ENCODE results near the gene GHR.

The GHR gene

GRCh38 chr5:42612750-42613366 is 189.6 kb downstream of the GHR start:
- H3K27me3 ChIP-seq (ENCODE audit: insufficient read depth, low read length, poor library complexity): no peaks in the 10 kb centered on the region
- H3K4ac ChIP-seq (ENCODE audit: low read depth, low read length): no peak overlapping the region
- H3K4me2 ChIP-seq (ENCODE audit: low read length): no peak overlapping the region
- H4K8ac ChIP-seq (ENCODE audit: low read depth, low read length): no peak overlapping the region
- DNase-seq: no peak
- no peak overlapping the region for H3K27ac ChIP-seq (ENCODE audit: low read depth, low read length)
- no peak overlapping the region for H3K56ac ChIP-seq (ENCODE audit: low read length)
- H3K9ac ChIP-seq (ENCODE audit: low read length): no peak overlapping the region
- no peak overlapping the region for H2AK5ac ChIP-seq (ENCODE audit: low read length)
- H3K4me3 ChIP-seq (ENCODE audit: low read length): no peak overlapping the region
- no peaks in the 10 kb centered on the region for H3K79me1 ChIP-seq (ENCODE audit: low read length)
- no peak overlapping the region for H3K18ac ChIP-seq (ENCODE audit: low read length)
- H2BK5ac ChIP-seq (ENCODE audit: low read length): no peak overlapping the region
- no peak overlapping the region for H4K5ac ChIP-seq (ENCODE audit: low read length)
- H3K36me3 ChIP-seq (ENCODE audit: control insufficient read depth, insufficient read depth, low read length): no peaks in the 10 kb centered on the region
- H2BK15ac ChIP-seq (replicated peaks; ENCODE audit: low read depth): no peak overlapping the region
- no peak overlapping the region for H3K23ac ChIP-seq (ENCODE audit: low read length)
- H3K79me2 ChIP-seq (ENCODE audit: control insufficient read depth, insufficient read depth, low read length): no peaks in the 10 kb centered on the region
- no CpG with 5 or more reads among the region's 3 CpGs for WGBS (ENCODE audit: extremely low coverage, insufficient coverage, low lambda C conversion rate)
- no peaks in the 10 kb centered on the region for H3K4me1 ChIP-seq (ENCODE audit: control insufficient read depth, low read depth, low read length)
- H2BK120ac ChIP-seq (ENCODE audit: low read depth, low read length): no peak overlapping the region

- Histone ChIP-seq H4K8ac (ENCODE audit: low read depth, low read length) (no peak overlapping the region), H2AK5ac (ENCODE audit: low read length) (no peak overlapping the region), H4K5ac (ENCODE audit: low read length) (no peak overlapping the region), H3K9ac (ENCODE audit: low read length) (no peak overlapping the region), H3K79me1 (ENCODE audit: low read length) (no peaks in the 10 kb centered on the region), H3K27me3 (ENCODE audit: insufficient read depth, low read length, poor library complexity) (no peaks in the 10 kb centered on the region), H2BK5ac (ENCODE audit: low read length) (no peak overlapping the region), H3K36me3 (ENCODE audit: control insufficient read depth, insufficient read depth, low read length) (no peaks in the 10 kb centered on the region), H3K4me3 (ENCODE audit: low read length) (no peak overlapping the region), H3K27ac (ENCODE audit: low read depth, low read length) (no peak overlapping the region), H3K4ac (ENCODE audit: low read depth, low read length) (no peak overlapping the region), H3K79me2 (ENCODE audit: control insufficient read depth, insufficient read depth, low read length) (no peaks in the 10 kb centered on the region), H3K23ac (ENCODE audit: low read length) (no peak overlapping the region), H3K4me2 (ENCODE audit: low read length) (no peak overlapping the region), H2BK15ac (replicated peaks; ENCODE audit: low read depth) (no peak overlapping the region), H3K4me1 (ENCODE audit: control insufficient read depth, low read depth, low read length) (no peaks in the 10 kb centered on the region), H3K18ac (ENCODE audit: low read length) (no peak overlapping the region), H2BK120ac (ENCODE audit: low read depth, low read length) (no peak overlapping the region), H3K56ac (ENCODE audit: low read length) (no peak overlapping the region)
- no peak for DNase-seq
These were observed 191.3 kb downstream of the GHR start for GRCh38 chr5:42614509-42614908.

GRCh38 chr5:42620579-42621216 is 197.5 kb downstream of the GHR start:
- Histone ChIP-seq H2BK5ac (ENCODE audit: low read length) (no peak overlapping the region), H2BK120ac (ENCODE audit: low read depth, low read length) (no peak overlapping the region), H3K56ac (ENCODE audit: low read length) (peak overlapping the region; percentile 2), H3K27ac (ENCODE audit: low read depth, low read length) (peak overlapping the region; percentile 49), H3K4me1 (ENCODE audit: control insufficient read depth, low read depth, low read length) (peaks cover 4% of the 10 kb centered on the region), H3K23ac (ENCODE audit: low read length) (no peak overlapping the region), H3K27me3 (ENCODE audit: insufficient read depth, low read length, poor library complexity) (no peaks in the 10 kb centered on the region), H3K9ac (ENCODE audit: low read length) (no peak overlapping the region), H3K4me2 (ENCODE audit: low read length) (no peak overlapping the region), H2BK15ac (replicated peaks; ENCODE audit: low read depth) (no peak overlapping the region), H3K79me2 (ENCODE audit: control insufficient read depth, insufficient read depth, low read length) (no peaks in the 10 kb centered on the region), H3K18ac (ENCODE audit: low read length) (no peak overlapping the region), H2AK5ac (ENCODE audit: low read length) (no peak overlapping the region), H3K36me3 (ENCODE audit: control insufficient read depth, insufficient read depth, low read length) (no peaks in the 10 kb centered on the region), H4K8ac (ENCODE audit: low read depth, low read length) (no peak overlapping the region), H3K79me1 (ENCODE audit: low read length) (no peaks in the 10 kb centered on the region), H4K5ac (ENCODE audit: low read length) (no peak overlapping the region), H3K4ac (ENCODE audit: low read depth, low read length) (no peak overlapping the region), H3K4me3 (ENCODE audit: low read length) (no peak overlapping the region)
- peak; percentile 54 for DNase-seq
- no CpG with 5 or more reads among the region's 4 CpGs for WGBS (ENCODE audit: extremely low coverage, insufficient coverage, low lambda C conversion rate)

GRCh38 chr5:42621242-42621641 is 198.0 kb downstream of the GHR start:
- Histone ChIP-seq H3K79me2 (ENCODE audit: control insufficient read depth, insufficient read depth, low read length) (no peaks in the 10 kb centered on the region), H2BK15ac (replicated peaks; ENCODE audit: low read depth) (no peak overlapping the region), H3K4me2 (ENCODE audit: low read length) (no peak overlapping the region), H3K56ac (ENCODE audit: low read length) (peak overlapping the region; percentile 2), H3K23ac (ENCODE audit: low read length) (no peak overlapping the region), H2BK5ac (ENCODE audit: low read length) (peak overlapping the region; percentile 81), H4K8ac (ENCODE audit: low read depth, low read length) (no peak overlapping the region), H3K27ac (ENCODE audit: low read depth, low read length) (peak overlapping the region; percentile 49), H3K27me3 (ENCODE audit: insufficient read depth, low read length, poor library complexity) (no peaks in the 10 kb centered on the region), H3K36me3 (ENCODE audit: control insufficient read depth, insufficient read depth, low read length) (no peaks in the 10 kb centered on the region), H3K79me1 (ENCODE audit: low read length) (no peaks in the 10 kb centered on the region), H3K4me3 (ENCODE audit: low read length) (no peak overlapping the region), H3K9ac (ENCODE audit: low read length) (no peak overlapping the region), H3K4me1 (ENCODE audit: control insufficient read depth, low read depth, low read length) (peaks cover 7% of the 10 kb centered on the region), H3K18ac (ENCODE audit: low read length) (no peak overlapping the region), H4K5ac (ENCODE audit: low read length) (no peak overlapping the region), H3K4ac (ENCODE audit: low read depth, low read length) (no peak overlapping the region), H2AK5ac (ENCODE audit: low read length) (no peak overlapping the region), H2BK120ac (ENCODE audit: low read depth, low read length) (no peak overlapping the region)
- no peak for DNase-seq
- no CpG with 5 or more reads among the region's 3 CpGs for WGBS (ENCODE audit: extremely low coverage, insufficient coverage, low lambda C conversion rate)

GRCh38 chr5:42621662-42622061 is 198.4 kb downstream of the GHR start:
- H3K79me1 ChIP-seq (ENCODE audit: low read length): no peaks in the 10 kb centered on the region
- H3K27ac ChIP-seq (ENCODE audit: low read depth, low read length): no peak overlapping the region
- DNase-seq: no peak
- no peaks in the 10 kb centered on the region for H3K79me2 ChIP-seq (ENCODE audit: control insufficient read depth, insufficient read depth, low read length)
- H3K36me3 ChIP-seq (ENCODE audit: control insufficient read depth, insufficient read depth, low read length): no peaks in the 10 kb centered on the region
- no peak overlapping the region for H4K5ac ChIP-seq (ENCODE audit: low read length)
- H3K56ac ChIP-seq (ENCODE audit: low read length): no peak overlapping the region
- no peak overlapping the region for H3K4me3 ChIP-seq (ENCODE audit: low read length)
- no peak overlapping the region for H3K23ac ChIP-seq (ENCODE audit: low read length)
- no peak overlapping the region for H3K4ac ChIP-seq (ENCODE audit: low read depth, low read length)
- H2BK15ac ChIP-seq (replicated peaks; ENCODE audit: low read depth): no peak overlapping the region
- no peak overlapping the region for H2AK5ac ChIP-seq (ENCODE audit: low read length)
- no peak overlapping the region for H2BK120ac ChIP-seq (ENCODE audit: low read depth, low read length)
- no peak overlapping the region for H2BK5ac ChIP-seq (ENCODE audit: low read length)
- peak overlapping the region; percentile 80 for H3K18ac ChIP-seq (ENCODE audit: low read length)
- H3K4me1 ChIP-seq (ENCODE audit: control insufficient read depth, low read depth, low read length): peaks cover 11% of the 10 kb centered on the region
- no peaks in the 10 kb centered on the region for H3K27me3 ChIP-seq (ENCODE audit: insufficient read depth, low read length, poor library complexity)
- no peak overlapping the region for H3K4me2 ChIP-seq (ENCODE audit: low read length)
- no CpG with 5 or more reads among the region's 1 CpG for WGBS (ENCODE audit: extremely low coverage, insufficient coverage, low lambda C conversion rate)
- H3K9ac ChIP-seq (ENCODE audit: low read length): no peak overlapping the region
- no peak overlapping the region for H4K8ac ChIP-seq (ENCODE audit: low read depth, low read length)

GRCh38 chr5:42624912-42625311 is 201.7 kb downstream of the GHR start:
- Histone ChIP-seq H3K56ac (ENCODE audit: low read length) (no peak overlapping the region), H4K5ac (ENCODE audit: low read length) (no peak overlapping the region), H3K4me1 (ENCODE audit: control insufficient read depth, low read depth, low read length) (peaks cover 12% of the 10 kb centered on the region), H2BK5ac (ENCODE audit: low read length) (no peak overlapping the region), H3K23ac (ENCODE audit: low read length) (no peak overlapping the region), H3K18ac (ENCODE audit: low read length) (no peak overlapping the region), H3K79me2 (ENCODE audit: control insufficient read depth, insufficient read depth, low read length) (no peaks in the 10 kb centered on the region), H4K8ac (ENCODE audit: low read depth, low read length) (no peak overlapping the region), H2AK5ac (ENCODE audit: low read length) (no peak overlapping the region), H2BK120ac (ENCODE audit: low read depth, low read length) (no peak overlapping the region), H2BK15ac (replicated peaks; ENCODE audit: low read depth) (no peak overlapping the region), H3K27ac (ENCODE audit: low read depth, low read length) (no peak overlapping the region), H3K79me1 (ENCODE audit: low read length) (no peaks in the 10 kb centered on the region), H3K4me2 (ENCODE audit: low read length) (no peak overlapping the region), H3K4ac (ENCODE audit: low read depth, low read length) (no peak overlapping the region), H3K9ac (ENCODE audit: low read length) (no peak overlapping the region), H3K27me3 (ENCODE audit: insufficient read depth, low read length, poor library complexity) (no peaks in the 10 kb centered on the region), H3K4me3 (ENCODE audit: low read length) (no peak overlapping the region), H3K36me3 (ENCODE audit: control insufficient read depth, insufficient read depth, low read length) (no peaks in the 10 kb centered on the region)
- DNase-seq: no peak
- no CpG with 5 or more reads among the region's 2 CpGs for WGBS (ENCODE audit: extremely low coverage, insufficient coverage, low lambda C conversion rate)
